NAMALWA (cell line): Measurements from ENCODE around the gene NTMT2.
"Not testable (repeated sequence)": the region's sequence is repeated elsewhere in the genome, so short reads cannot be mapped to it uniquely, and the experiment has no call there.

Experiments
- DNase-seq: peaks from one replicate; pipeline ENCODE4 v3.0.0-alpha.2; 2015; ENCODE audit warnings: low spot score

NTMT2 gene

DNA sequence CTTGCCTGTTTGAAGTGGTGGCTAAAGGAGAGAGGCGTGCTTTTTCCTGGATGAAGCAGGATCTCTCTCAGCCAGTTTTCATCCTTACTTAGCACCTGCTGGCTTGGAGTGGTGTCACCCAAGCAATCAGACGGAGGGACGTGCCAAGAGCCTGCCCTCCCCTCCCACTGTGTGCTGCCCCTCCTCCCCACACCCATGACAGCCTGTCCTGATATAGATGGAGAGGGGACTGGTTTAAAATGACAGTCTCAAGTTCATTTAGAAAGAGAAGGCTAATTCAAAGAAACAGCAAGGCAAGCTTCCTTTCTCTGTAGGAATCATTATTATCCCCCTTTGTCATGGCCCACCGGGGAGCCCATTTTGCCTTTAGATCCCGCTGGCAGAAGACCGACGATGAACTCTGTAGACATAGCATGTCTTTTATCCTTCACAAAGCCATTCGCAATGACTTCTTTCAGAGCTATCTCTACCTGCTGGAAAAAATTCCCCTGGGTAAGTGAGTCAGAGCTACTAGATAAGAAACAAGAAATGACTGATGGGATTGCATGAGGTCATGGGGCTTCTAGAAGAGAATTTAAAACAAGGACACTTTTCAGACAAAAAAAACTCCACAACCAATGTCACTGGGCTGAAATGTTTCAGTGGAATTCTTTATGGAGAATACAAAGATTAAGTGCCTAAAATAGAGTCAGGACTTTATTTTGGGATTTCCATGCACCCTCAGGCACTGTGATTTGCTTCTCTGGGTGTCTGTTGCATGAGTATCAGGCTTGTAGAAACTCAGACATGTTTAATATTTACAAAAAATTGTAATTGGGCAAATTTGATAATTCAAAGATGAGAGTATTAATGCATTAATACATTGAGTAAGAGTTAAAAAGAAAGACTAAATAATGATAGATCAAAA is at the start of gene NTMT2:
Gene NTMT2 (plus strand): TSS at position 190 of the 907 bp plus-strand sequence. CDS start 149 bp downstream, at position 339.
- no peak for DNase-seq

- DNase-seq: no peak
Measured at GRCh38 chr1:170095976-170096748, 49.6 kb upstream of the NTMT2 start.

DNA sequence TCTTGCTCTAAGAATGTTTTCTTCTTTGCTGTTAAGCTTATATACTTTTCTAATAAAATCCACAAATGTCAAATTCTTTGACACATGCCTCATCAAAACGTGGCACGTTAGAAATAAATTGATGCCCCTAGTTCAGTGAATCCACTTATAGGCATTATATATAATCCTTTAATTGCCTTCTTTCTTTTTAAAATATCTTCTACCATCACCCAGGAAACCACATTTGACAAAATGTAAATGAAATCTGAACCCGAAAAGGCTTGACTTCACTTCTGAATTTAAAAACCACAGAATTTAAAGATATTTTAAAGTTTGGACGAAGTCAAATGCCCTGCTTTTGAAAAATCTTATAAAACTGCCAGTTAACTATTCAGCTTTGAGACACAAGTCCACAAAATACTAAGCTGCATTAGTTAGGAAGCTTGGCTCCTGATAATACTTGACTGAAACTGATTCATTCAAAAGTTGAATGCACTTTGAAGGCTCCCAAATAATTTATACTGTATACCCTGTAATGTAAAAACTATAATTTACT is 48.9 kb upstream of the NTMT2 start:
- DNase-seq: no peak

- DNase-seq: no peak
Measured at GRCh38 chr1:170097449-170097948, 48.3 kb upstream of the NTMT2 start.

- DNase-seq: not testable (repeated sequence)
Measured at GRCh38 chr1:170113140-170113539, 32.6 kb upstream of the NTMT2 start.

DNA sequence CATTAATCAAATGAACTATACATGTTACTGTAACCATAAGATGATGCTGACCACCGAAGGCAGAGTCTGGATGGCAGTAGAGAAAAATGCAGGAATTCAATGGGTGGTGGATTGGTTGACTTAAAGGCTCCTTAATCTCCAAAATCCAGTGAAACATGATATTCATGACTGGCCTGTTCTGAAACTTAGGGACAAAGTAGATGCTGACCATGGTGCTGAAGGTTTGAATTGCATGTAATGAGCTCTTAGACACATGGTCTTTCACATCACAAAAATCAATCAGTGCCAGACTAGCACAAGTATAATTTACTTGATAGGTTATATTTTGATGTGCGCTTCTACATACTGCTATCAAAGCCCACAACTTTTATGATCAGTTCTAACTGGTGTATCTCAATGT is 30.9 kb upstream of the NTMT2 start:
- DNase-seq: no peak

DNA sequence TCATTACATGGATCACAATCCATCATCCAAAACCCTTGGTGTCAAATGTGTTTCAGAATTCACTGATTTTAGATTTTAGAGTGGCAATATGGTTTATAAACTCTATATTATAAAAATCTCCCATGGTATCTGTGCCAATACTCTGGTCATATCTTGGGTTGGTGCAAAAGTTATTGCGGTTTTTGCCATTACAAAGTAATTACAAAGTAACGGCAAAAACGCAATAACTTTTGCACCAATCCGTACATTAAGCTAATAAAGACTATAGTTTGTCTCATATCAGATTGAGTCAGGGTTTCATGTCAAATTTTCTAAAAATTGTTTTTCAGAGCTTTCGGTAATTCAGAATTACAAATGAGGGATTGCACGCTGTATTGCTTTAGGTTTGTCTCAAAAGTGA is 23.4 kb upstream of the NTMT2 start:
- no peak for DNase-seq

DNA sequence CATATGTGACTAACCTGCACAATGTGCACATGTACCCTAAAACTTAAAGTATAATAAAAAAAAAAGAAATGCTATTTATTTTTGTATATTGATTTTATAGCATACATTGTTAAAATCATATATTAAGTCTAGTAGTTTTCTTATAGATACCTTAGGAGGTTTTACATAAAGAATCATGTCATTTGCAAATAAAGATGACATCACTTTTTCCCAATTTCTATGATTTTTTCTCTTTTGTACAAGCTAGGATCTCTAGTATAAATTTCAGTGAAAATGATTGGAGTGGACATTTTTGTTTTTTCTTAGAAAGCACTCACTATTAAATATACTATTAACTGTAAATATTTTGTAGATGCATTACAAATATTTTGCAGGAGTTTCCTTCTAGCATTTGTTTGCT is 20.5 kb upstream of the NTMT2 start:
- DNase-seq: no peak

GRCh38 chr1:170126696-170127095 is 19.1 kb upstream of the NTMT2 start:
- no peak for DNase-seq

DNA sequence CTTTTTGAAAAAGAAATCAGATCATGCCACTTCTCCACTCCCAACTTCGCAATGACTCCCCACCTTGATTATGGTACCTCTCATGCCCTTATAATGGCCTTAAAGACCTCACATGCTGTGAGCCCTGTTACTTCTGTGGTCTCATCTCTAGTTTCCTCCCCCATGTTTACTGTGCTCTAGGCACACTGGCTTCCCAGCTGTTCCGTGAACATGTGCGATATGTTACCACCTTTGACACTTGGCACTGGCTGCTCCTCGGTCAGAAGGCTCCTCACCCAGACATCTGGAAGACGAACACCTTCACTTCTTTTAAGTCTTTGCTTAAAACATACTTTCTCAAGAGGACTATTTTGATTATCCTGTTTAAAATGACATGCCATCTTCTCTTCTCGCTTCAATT is 14.3 kb upstream of the NTMT2 start:
- DNase-seq: no peak

DNA sequence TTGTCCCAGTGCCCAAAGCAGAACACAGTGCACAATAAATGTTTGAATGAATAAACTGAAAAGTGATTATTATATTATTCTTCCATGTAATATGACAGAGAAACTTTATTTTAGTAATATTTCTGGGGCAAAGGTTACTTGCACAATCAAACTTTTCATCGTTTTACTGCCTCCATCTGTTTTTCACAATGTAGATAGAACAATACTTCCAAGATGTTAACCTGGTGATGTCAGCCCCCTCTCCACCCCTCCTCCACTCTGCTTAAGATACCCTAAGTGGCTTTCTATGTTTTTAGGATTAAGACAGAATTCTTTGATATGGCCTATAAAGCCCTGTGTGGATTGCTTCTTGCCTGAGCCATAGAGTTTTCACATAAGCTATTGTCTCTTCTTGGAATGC is 13.8 kb upstream of the NTMT2 start:
- DNase-seq: no peak

DNA sequence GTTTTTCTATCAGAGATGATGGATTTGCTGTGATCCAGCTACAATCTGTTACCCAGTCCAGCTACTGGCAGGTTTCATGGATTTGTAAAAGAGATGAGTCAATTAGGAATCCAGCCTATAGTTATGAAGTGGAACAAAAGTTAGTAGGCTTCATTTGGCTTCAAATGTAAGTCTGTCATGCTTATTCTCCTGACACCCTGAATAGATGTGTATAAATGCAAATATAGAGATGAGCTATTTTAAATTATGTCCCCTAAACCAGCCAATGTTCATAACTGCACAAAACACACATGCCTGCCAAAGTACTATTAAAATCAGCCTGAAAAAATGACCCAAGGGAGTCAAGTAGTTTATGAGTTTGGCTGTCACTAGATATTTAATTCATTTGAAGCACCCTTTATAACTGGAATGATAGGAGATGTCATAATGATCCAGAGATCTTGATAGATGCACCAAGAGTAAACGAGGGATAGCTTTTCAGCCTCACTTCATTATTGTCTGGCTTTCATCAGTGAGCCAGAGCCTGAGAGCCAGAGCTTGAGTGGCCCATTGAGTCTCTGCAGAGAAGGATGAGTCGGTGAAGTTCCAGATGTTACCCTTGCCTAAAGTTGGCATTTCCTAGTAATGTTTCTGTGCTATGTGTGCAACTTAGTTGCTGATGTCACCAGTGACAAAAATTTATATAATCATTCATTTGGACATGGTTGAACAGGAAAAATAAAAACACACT is 11.8 kb upstream of the NTMT2 start:
- no peak for DNase-seq

DNA sequence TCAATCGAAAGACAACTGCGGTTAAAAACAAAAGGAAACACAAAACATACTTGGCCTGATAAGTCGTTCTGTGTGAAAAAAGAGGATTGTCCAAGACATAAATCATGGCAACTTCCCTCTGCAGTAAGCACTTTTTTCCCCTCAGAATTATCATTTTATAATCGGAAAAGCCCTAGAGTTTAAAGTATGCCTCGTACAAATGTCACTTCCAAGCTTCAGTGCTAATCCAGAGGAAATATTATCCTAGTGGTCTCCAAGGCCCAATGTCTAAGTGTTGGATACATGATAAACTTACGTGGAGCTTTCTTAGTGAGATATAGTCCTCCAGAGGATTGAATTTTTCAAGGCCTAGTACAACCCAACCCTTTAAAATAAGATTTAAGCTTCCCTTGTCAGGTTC is 11.2 kb upstream of the NTMT2 start:
- DNase-seq: no peak

DNA sequence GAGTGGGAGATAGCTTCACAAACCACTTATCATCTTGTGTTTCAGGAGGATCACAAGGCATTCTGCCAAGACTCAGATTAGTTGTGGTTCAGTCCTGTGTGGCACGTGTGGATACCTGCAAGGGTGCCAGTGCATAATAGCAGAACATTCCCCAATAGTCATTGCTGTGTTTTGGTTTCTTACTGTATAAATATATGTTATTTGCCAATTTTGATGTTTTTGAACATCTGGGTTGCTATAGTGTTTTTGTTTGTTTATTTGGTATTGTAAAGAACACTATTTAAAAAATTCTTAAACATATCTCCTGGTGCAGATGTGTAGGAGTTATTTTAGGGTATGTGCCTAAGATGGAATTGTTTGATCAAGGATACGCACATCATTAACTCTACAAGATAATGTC is 5.4 kb upstream of the NTMT2 start:
- DNase-seq: no peak

DNA sequence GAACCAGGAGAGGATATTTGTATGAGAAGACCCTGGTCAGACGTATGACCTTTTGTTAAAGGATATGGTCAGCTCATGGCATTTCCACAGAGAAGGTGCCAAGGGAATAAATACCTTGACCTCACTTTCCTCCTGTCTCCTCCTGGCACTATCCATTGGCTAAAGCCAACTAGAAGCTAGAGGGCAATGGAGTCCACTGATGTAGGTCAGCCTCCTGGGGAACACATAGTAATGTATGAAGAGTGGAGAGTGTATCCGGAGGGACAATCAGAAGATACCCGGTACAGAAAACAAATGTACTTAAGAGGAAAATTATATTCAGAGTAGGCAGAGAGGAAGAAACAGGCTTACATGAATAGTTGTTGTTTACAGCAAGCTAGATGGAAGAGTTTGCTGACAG is 698 bp upstream of the NTMT2 start:
- DNase-seq: no peak

GRCh38 chr1:170146720-170147263 is 1.0 kb downstream of the NTMT2 start:
- no peak for DNase-seq

DNA sequence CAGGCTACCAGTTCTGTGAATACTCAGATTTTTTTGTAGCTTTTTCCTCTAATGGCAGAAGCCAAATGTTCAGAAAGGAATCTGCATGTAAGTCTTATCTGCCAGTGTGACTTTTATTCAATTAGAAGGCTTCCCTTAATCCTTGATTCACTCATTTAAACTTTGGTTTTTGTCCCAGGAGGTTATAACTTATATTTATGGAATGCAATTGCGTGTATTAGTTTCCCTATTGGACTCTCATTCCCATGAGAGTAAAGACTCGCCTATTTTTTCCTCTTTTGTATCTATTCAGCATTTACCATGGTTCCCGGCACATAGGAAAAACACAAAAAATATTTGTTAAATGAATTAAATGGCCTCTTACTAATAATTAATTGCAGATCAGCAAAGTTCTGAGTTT is 3.5 kb downstream of the NTMT2 start:
- no peak for DNase-seq

- no peak for DNase-seq
Measured at GRCh38 chr1:170150016-170150415, 4.3 kb downstream of the NTMT2 start.

GRCh38 chr1:170150921-170151320 is 5.2 kb downstream of the NTMT2 start:
- no peak for DNase-seq

DNA sequence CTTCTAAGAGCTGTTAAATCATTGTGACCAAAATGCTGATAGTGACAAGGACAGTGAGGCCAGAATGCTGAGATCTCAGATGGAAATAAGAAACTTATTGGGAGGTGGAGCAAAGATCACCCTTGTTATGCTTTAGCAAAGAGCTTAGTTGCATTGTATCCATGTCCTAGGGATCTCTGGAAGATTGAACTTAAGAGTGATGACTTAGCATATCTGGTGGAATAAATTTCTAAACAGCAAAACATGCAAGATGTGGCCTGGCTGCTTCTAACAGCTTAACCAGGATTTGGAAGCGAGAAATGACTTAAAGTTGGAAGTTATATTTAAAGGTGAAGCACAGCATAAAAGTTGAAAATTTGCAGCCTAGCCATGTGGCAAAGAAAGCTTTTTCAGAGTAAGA is 7.7 kb downstream of the NTMT2 start:
- no peak for DNase-seq

- DNase-seq: no peak
Measured at GRCh38 chr1:170155055-170155454, 9.3 kb downstream of the NTMT2 start.

DNA sequence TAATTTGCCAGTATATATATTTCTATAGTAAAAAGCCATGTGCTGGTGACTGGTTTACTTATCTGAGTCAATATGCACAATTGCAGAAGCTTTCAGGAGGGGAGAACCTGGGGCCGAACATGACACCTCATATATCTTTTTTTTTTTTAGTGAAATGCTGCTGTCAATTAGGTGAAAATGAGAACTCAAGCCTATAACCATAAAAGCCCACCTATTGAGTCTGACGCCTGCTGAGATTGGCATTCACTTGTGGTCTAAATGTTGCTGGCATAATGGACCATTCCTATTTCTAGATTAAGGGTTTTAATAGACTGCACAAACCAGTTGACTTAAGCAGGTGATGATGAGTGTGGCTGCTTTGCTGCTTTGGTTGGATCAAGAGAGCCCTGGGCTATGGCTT is 10.8 kb downstream of the NTMT2 start:
- no peak for DNase-seq
